Osteoblast (primary cell): ENCODE measurements around the gene PFDN1. TPM values are rescaled to one million over a fixed set of nuclear protein-coding genes. Genes with fewer than 3 reads are reported as not detected.
A peak's percentile ranks its signal among the peaks of the same experiment; 100 is the strongest.

Experiments
- DNase-seq: peaks from one replicate; pipeline ENCODE4 v3.0.0; 2011; ENCODE audit warnings: low spot score, mixed read lengths; ENCODE audit not compliant: insufficient read length; ENCODE audit errors: missing footprints
- H2AFZ ChIP-seq: 2 replicates; pipeline ENCODE4 v1.6.0; 2011; ENCODE audit warnings: mild to moderate bottlenecking, low read length
- H3K27ac ChIP-seq: 2 replicates; pipeline ENCODE4 v1.5.1; 2011; ENCODE audit warnings: mild to moderate bottlenecking, low read depth, low read length, moderate library complexity
- H3K27me3 ChIP-seq: 2 replicates; pipeline ENCODE4 v1.6.0; 2012; ENCODE audit warnings: mild to moderate bottlenecking, control low read depth, inconsistent platforms, low read length, moderate library complexity; ENCODE audit not compliant: insufficient read depth
- H3K36me3 ChIP-seq: 2 replicates; pipeline ENCODE4 v1.5.1; 2011; ENCODE audit warnings: mild to moderate bottlenecking, low read length, control low read depth, moderate library complexity; ENCODE audit not compliant: insufficient read depth
- H3K4me1 ChIP-seq: 2 replicates; pipeline ENCODE4 v1.5.1; 2011; ENCODE audit warnings: mild to moderate bottlenecking, low read length, control low read depth, moderate library complexity; ENCODE audit not compliant: insufficient read depth
- H3K4me2 ChIP-seq: 2 replicates; pipeline ENCODE4 v1.6.0; 2011; ENCODE audit warnings: mild to moderate bottlenecking, low read length; ENCODE audit not compliant: insufficient read depth
- H3K4me3 ChIP-seq: fragments of 200-600 bp; sonication (generic); 3 replicates; pipeline ENCODE4 v1.5.1; 2012; ENCODE audit warnings: mild to moderate bottlenecking, low read length, inconsistent platforms; ENCODE audit not compliant: insufficient read depth
- H3K79me2 ChIP-seq: 2 replicates; pipeline ENCODE4 v1.6.0; 2012; ENCODE audit warnings: mild to moderate bottlenecking, low read length, control low read depth, inconsistent platforms; ENCODE audit not compliant: insufficient read depth
- H3K9me3 ChIP-seq: 2 replicates; pipeline ENCODE4 v1.5.1; 2011; ENCODE audit warnings: low read depth, low read length, control low read depth
- H4K20me1 ChIP-seq: 2 replicates; pipeline ENCODE4 v1.6.0; 2012; ENCODE audit warnings: mild to moderate bottlenecking, low read length, control low read depth; ENCODE audit not compliant: insufficient read depth
- CTCF ChIP-seq: IDR thresholded peaks from 2 replicates; pipeline ENCODE4 v1.5.1; 2011; ENCODE audit warnings: mild to moderate bottlenecking, low read depth, low read length, moderate library complexity; ENCODE audit errors: extremely low read depth
- total RNA-seq: library from RNA; depleted of rRNA; stranded (reverse); fragments of >200 nt; gene quantifications from 2 replicates; pipeline ENCODE4 v1.2.3, GENCODE V29; 2012

Gene PFDN1
- total RNA-seq, 1 donor: 65.9 TPM

DNA sequence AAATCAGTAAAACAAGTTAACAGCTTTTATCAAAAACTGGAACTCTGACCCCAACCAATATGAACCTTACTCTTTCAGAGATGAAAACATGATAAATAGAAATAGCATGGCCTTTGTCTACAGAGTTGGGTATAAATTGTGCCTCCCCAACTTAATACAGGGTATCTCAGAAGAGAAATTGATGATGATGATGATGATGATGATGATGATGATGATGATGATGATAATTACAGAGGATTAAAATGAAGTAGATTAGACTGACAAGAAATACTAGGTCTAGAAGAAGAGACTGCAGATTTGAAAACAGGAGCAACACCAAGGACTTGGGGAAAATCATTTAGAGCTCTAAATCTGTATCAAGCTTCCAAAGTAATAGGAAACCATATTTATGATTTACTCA lies 27.1 kb downstream of the PFDN1 start:
- H3K36me3 ChIP-seq: peaks cover 5% of the 10 kb centered on the region
- no peak for TF ChIP-seq CTCF
- H3K27ac ChIP-seq: no peak overlapping the region
- H3K4me1 ChIP-seq: no peaks in the 10 kb centered on the region
- H3K4me2 ChIP-seq: no peak overlapping the region
- no peaks in the 10 kb centered on the region for H3K9me3 ChIP-seq
- no peak for DNase-seq
- peaks cover 7% of the 10 kb centered on the region for H3K79me2 ChIP-seq
- no peaks in the 10 kb centered on the region for H3K27me3 ChIP-seq
- H2AFZ ChIP-seq: no peak overlapping the region
- no peak overlapping the region for H3K4me3 ChIP-seq
- H4K20me1 ChIP-seq: peaks cover 18% of the 10 kb centered on the region

- Histone ChIP-seq H3K36me3 (peaks cover 5% of the 10 kb centered on the region), H3K4me2 (no peak overlapping the region), H3K79me2 (peaks cover 5% of the 10 kb centered on the region), H4K20me1 (peaks cover 18% of the 10 kb centered on the region), H3K9me3 (no peaks in the 10 kb centered on the region), H3K4me3 (no peak overlapping the region), H2AFZ (no peak overlapping the region), H3K4me1 (no peaks in the 10 kb centered on the region), H3K27ac (peak overlapping the region; percentile 32), H3K27me3 (no peaks in the 10 kb centered on the region)
- TF ChIP-seq CTCF: no peak
- DNase-seq: no peak
These were observed 29.5 kb downstream of the PFDN1 start for GRCh38 chr5:140273401-140273877.

DNA sequence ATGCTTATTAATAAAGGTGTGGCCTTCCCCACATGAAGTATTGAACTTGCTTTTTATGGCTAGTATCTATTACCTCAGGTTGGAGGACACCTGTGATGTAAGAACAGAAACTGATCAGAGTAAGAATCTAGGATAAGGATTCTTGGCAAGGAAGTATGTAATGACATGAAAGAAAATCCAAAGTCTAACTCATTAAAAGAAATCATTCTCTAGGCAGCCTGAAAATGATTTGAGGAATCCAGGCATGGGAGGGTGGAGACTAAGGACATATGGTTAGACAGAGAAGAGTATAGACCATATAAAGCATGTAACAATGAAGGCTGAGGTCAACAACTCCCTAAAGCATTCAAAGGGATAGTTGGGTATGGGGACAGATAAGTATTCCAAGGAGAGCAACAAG lies 32.9 kb downstream of the PFDN1 start:
- Histone ChIP-seq H3K4me2 (no peak overlapping the region), H4K20me1 (peaks cover 18% of the 10 kb centered on the region), H3K4me1 (no peaks in the 10 kb centered on the region), H2AFZ (no peak overlapping the region), H3K79me2 (peaks cover 25% of the 10 kb centered on the region), H3K9me3 (no peaks in the 10 kb centered on the region), H3K27ac (no peak overlapping the region), H3K27me3 (no peaks in the 10 kb centered on the region), H3K4me3 (no peak overlapping the region), H3K36me3 (peaks cover 5% of the 10 kb centered on the region)
- no peak for TF ChIP-seq CTCF
- no peak for DNase-seq

DNA sequence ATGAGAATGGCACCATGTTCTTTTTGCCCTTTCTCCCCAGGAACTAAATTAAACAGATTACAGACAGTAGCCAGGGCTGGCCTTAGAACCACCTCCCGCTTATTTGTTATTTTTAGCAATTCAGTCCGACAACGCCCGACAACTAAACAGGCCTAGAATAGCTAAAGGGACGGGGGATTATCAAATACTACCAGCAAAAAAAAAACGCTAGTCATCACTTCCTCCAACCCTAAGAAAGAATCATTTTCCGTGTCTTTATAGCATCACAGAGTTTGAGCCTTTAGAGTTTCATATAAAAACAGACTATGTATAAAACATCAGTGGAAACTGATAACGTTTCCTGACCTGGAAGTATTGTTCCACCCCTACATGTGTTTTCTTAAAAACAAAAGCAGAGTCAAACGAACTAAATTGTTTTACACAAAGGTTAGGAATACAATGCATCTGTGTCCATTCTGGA lies 35.3 kb downstream of the PFDN1 start:
- Histone ChIP-seq H3K27ac (no peak overlapping the region), H3K36me3 (no peaks in the 10 kb centered on the region), H3K4me1 (no peaks in the 10 kb centered on the region), H4K20me1 (peaks cover 5% of the 10 kb centered on the region), H3K4me3 (no peak overlapping the region), H3K4me2 (no peak overlapping the region), H3K79me2 (peaks cover 33% of the 10 kb centered on the region), H3K27me3 (no peaks in the 10 kb centered on the region), H2AFZ (no peak overlapping the region), H3K9me3 (no peaks in the 10 kb centered on the region)
- no peak for TF ChIP-seq CTCF
- no peak for DNase-seq
